GM20431 (cell line): ENCODE data around the gene IL1RAPL1.

Source experiments
- in situ Hi-C: fragments of 300-500 bp; cut with MseI, MboI; formaldehyde crosslinking; loops from one replicate; pipeline ENCODE4 v1.15.0; 2020; ENCODE audit warnings: low sequenced_read_pairs; ENCODE audit not compliant: unreplicated experiment

Gene IL1RAPL1

DNA sequence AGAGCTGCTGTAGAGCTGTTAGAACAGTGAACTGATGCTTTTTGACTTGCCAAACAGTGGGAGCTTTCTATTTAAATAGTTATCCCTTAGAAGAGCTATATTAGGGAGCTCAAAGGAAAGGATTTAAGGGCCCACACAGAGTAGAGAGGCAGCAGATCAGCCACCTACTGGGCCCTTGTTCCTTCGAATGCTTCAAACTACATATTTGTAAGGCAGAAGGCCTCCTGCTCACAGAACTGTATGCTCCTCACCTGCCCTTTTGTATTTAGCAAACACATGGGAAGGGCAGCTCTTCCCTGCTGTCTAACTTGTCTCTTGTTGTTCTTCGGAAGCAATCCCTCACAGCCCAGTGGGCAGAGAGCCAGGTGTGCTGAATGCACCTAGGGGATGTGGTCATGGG is 38.0 kb downstream of the IL1RAPL1 start:
- in situ Hi-C loops = no loop called here

DNA sequence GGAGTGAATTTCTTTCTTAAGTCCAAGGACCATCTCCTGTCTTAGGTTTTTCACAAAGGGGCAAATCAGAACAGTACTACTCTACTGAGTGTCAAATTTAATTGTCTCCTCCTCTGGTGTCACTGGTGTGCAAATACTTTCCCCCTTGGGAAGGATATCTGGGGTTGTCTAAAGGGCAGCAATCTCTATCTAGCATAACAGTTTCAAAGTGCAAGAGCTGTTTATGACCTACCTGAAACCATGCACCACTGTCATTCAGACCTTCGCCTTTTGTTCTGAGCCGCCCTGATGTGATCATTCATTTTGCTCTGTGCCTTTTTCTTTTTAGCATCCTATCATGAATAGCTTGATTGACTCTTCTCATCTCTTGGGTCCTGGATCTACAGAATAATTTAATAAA is 39.3 kb downstream of the IL1RAPL1 start:
- in situ Hi-C loops = no loop called here

- in situ Hi-C loops = no loop called here
Observed at GRCh38 chrX:28628120-28628519, 40.9 kb downstream of the IL1RAPL1 start.

DNA sequence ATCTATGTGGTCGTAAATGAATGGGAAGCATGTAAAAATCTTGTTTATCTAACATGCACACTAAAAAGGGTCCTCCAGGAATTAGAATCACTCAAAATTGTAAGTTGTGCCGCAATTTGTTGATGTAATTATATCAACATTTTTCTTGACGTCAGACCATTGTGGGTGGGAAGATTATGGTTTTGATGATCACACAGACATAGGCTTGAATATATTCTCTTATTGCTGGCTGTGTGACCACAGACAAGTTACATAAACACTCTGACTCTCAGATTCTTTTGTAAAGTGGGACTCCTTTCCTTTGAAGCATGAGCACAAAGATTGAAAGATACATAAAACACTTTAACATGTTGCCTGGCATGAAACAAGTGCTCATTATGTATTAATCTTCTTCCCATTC is 51.5 kb downstream of the IL1RAPL1 start:
- in situ Hi-C loops = no loop called here

DNA sequence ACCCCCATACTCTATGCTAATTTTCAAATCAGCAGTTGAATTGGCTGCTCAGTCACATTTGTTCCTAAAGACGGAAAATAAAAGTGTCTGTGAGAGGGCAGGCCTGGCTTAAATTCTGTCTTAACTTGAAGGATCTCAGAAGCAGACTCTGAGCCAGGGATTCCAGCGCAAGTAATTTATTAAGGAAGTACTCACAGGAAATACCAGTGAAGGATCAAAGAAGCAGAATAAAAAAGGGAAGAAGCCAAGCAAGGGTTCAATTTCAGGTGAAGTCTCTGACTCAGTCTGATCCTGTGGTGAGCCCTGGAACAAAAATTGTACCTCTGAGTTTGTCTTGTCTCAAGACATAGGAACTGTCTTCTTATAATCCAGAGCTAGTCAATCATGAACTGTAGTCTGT is 52.2 kb downstream of the IL1RAPL1 start:
- in situ Hi-C loops = no loop called here

DNA sequence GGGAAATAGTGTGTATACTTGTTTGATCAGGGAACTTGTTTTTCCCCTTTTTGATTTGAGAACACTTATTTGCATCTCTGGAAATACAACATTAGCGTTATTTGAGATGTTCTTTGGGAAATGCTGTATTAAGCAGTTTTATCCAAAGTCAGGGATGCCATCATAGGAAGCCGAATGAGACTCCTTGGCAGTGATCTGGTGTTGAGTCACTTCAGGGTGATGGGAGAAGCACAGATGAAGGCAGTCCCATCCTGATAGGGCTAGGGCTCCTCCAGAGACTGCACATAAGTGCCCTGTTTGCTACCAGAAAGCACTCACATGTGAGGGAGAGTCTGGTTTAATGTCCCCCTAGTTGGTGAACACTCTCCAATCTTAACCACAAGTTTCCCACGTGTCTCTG is 62.3 kb downstream of the IL1RAPL1 start:
- in situ Hi-C loops = no loop called here

DNA sequence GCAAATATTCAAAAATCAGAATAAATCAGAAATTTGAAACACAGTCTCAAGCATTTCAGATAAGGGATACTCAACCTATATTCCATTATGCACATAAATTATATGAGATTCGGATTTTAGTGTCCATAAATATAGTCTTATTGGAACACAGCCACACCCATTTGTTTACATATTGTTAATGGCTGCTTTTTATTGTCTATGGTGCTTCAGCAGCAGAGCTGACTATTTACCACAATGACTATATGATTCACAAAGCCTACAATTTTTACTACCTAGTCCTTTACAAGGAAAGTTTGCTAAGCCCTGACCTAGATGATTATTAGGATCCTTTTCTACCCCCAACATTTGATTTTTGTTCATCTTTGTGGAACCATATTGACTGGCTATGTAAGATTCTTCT is 63.9 kb downstream of the IL1RAPL1 start:
- in situ Hi-C loops = no loop called here

GRCh38 chrX:28659269-28659668 is 72.0 kb downstream of the IL1RAPL1 start:
- in situ Hi-C loops = no loop called here

GRCh38 chrX:28665778-28666177 is 78.5 kb downstream of the IL1RAPL1 start:
- in situ Hi-C loops = no loop called here

DNA sequence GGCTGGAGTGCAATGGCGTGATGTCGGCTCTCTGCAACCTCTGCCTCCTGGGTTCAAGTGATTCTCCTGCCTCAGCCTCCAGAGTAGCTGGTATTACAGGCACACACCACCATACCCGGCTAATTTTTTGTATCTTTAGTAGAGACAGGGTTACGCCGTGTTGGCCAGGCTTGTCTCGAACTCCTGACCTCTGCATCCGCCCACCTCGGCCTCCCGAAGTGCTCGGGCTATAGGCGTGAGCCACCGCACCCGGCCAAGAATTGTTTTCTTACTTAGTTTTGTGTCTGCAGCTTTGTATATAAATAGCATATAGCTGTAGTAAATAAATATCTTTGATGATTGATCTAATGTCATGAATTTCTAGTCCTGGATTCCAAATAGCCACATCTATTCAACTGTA is 81.1 kb downstream of the IL1RAPL1 start:
- in situ Hi-C loops = no loop called here

DNA sequence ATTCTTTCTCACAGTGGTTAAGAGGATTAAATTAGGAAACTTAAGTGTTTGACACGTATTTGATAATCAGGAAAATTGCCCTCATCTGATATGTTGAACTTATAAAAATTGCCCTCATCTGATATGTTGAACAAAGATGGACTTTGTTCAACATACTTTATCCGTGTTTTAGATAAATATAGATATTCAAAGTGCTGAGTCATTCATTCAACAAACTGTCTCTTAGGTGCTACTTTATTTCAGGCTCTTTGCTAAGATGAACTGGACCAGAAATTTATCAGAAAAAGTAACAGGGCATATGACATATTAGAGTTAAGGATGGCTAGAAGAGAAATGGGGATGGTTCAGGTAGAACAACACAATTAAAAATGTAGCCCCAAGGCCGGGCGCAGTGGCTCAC is 81.7 kb downstream of the IL1RAPL1 start:
- in situ Hi-C loops = no loop called here

DNA sequence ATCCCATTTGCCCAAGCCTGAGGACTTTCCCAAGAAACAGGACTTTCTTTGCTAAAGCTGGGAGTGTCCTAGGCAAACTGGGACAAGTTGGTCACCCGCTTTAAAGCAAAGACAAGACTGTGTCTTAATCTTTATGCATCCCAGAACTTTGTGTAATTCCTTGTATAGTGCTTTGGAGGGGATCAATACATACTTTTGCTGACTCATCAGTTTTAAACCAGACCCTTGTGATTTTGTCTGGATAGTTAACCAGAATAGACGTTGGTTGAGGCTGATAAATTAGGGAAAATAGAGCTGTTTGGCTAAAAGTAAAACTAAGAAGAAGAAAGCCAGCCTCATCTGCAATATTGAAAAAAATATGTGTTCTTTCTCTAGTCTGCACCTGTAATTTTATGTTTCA is 82.8 kb downstream of the IL1RAPL1 start:
- in situ Hi-C loops = no loop called here

GRCh38 chrX:28675173-28675572 is 87.9 kb downstream of the IL1RAPL1 start:
- in situ Hi-C loops = no loop called here

- in situ Hi-C loops = no loop called here
Observed at GRCh38 chrX:28693101-28693500, 105.9 kb downstream of the IL1RAPL1 start.

- in situ Hi-C loops = no loop called here
Observed at GRCh38 chrX:28697732-28698131, 110.5 kb downstream of the IL1RAPL1 start.

- in situ Hi-C loops = no loop called here
Observed at GRCh38 chrX:28701222-28701621, 114.0 kb downstream of the IL1RAPL1 start.

GRCh38 chrX:28706964-28707363 is 119.7 kb downstream of the IL1RAPL1 start:
- in situ Hi-C loops = no loop called here

GRCh38 chrX:28709421-28709820 is 122.2 kb downstream of the IL1RAPL1 start:
- in situ Hi-C loops = no loop called here

DNA sequence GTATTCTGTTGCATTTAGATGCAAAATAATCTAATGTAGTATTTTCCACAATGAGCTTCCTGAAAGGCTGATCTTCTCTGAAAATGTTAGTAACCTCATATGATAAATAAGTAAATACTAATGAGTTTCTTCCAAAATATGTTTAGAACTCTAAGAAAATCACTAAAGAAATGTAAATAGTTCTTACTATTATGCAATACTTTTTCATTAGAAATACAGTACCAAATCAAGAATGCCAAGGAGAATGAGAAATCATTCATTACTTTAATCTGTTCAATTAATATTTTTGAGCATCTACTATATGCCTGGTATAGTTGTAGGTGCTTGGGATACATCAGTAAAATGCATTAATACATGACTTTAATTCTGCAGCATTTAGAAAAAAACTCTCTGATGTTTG is 130.6 kb downstream of the IL1RAPL1 start:
- in situ Hi-C loops = no loop called here

DNA sequence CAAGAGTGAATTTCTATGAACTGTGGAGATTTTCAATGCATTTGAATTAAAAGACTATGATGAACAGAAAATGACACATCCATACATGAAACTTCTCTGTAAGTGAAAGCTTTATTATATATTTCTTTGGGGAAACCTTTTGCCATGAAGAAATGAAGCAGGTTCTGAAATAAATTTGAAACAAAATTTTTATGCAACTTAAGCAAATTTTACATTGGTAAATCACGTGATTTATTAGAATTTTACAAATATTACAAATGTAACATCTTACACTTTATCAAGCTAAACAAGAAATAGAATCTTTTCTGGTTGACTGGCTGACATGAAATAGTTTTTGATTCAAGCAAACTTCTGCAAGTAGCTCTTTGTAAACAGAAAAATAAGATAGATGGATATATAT is 131.2 kb downstream of the IL1RAPL1 start:
- in situ Hi-C loops = no loop called here

DNA sequence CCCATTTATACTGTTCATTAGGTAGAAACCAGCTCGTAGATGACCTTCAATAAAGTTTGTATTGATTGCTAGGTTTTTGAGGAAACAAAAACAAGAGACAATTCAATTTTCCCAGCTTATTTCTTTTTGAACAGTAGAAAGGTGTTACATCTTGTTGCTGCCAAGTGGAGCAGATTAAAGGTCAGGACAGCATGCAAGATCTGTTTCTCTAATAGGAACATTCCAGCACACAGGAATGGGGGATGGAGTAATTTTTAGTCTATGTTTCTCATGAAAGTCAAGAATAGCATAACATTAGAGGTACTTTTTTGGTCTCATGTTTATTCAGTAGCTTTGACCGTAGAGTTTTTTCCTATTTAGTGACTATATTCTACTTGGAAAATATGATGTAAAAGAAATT is 132.4 kb downstream of the IL1RAPL1 start:
- in situ Hi-C loops = no loop called here

GRCh38 chrX:28752330-28752729 is 165.1 kb downstream of the IL1RAPL1 start:
- in situ Hi-C loops = no loop called here

DNA sequence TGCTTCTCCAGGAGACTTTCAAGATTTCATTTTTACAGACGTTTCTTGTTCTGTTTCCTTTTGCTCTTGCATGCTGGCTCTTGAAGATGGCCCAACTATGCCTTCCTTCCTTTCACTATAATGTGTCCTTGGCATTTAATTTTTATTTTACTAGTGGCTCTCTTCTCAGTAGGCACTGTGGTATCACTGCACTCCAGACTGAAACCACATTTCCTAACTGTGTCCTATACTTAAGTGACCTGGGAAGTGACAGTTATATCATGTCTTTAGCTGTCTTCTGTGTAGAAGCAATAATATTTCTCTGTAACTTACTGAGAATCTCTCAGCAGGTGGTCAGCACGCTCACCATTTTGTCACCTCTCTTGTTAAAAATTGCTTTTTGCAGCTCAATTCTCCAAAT is 168.9 kb downstream of the IL1RAPL1 start:
- in situ Hi-C loops = no loop called here
